BLaER1 treated with 17β-estradiol and CSF1 and Interleukin-3, amounts not matched to agents 10 nM and 100 nM (cell line): ENCODE results near the gene SLC24A3.

Source experiments
- H3K27ac ChIP-seq, 11 experiments: shearing (Covaris generic); formaldehyde crosslinking; 2 replicates each; pipeline ENCODE4 v1.8.1; 2022
- H3K27me3 ChIP-seq, 11 experiments: shearing (Covaris generic); formaldehyde crosslinking; 2 replicates each; pipeline ENCODE4 v1.8.1; 2022
- H3K36me3 ChIP-seq, 11 experiments: shearing (Covaris generic); formaldehyde crosslinking; 2 replicates each; pipeline ENCODE4 v1.8.1; 2022
- H3K4me1 ChIP-seq, 10 experiments: shearing (Covaris generic); formaldehyde crosslinking; 2 replicates each; pipeline ENCODE4 v1.8.1; 2022
- H3K4me2 ChIP-seq, 11 experiments: shearing (Covaris generic); formaldehyde crosslinking; 2 replicates each; pipeline ENCODE4 v1.8.1; 2022
- H3K4me3 ChIP-seq, 10 experiments: shearing (Covaris generic); formaldehyde crosslinking; 2 replicates each; pipeline ENCODE4 v1.8.1; 2022
- H3K9ac ChIP-seq, 11 experiments: shearing (Covaris generic); formaldehyde crosslinking; 2 replicates each; pipeline ENCODE4 v1.8.1; 2022
- H3K9me3 ChIP-seq, 11 experiments: shearing (Covaris generic); formaldehyde crosslinking; replicated peaks in 1 of 11; 2 replicates each; pipeline ENCODE4 v1.8.1; 2022
- H4K20me1 ChIP-seq, 11 experiments: shearing (Covaris generic); formaldehyde crosslinking; 2 replicates each; pipeline ENCODE4 v1.8.1; 2022
- Cebpa-rat ChIP-seq, 11 experiments: shearing (Covaris generic); IDR thresholded peaks; 2 replicates each; pipeline ENCODE4 v1.8.1; 2022

SLC24A3 gene

GRCh38 chr20:19598117-19598850 lies 385.8 kb downstream of the SLC24A3 start:
- Histone ChIP-seq H3K9ac (no peak overlapping the region), H3K27me3 (no peaks in the 10 kb centered on the region), H3K4me1 (peaks cover 0 to 6% (median 3%) of the 10 kb centered on the region in 10 experiments; a peak in 8 of 20 replicates), H3K36me3 (no peaks in the 10 kb centered on the region), H3K9me3 (peaks cover 0 to under 1% (median 0%) of the 10 kb centered on the region in 11 experiments; a peak in 2 of 22 replicates), H4K20me1 (no peaks in the 10 kb centered on the region), H3K4me2 (no peak overlapping the region), H3K4me3 (no peak overlapping the region), H3K27ac (no peak overlapping the region)
- TF ChIP-seq Cebpa-rat (IDR thresholded peaks at IDR 0.05): no peak

- H3K9me3 ChIP-seq: no peaks in the 10 kb centered on the region
- H3K9ac ChIP-seq: no peak overlapping the region
- H3K27ac ChIP-seq: no peak overlapping the region
- peaks cover 0 to 12% (median 9%) of the 10 kb centered on the region in 10 experiments; a peak in 8 of 20 replicates for H3K4me1 ChIP-seq
- H3K4me3 ChIP-seq: no peak overlapping the region
- TF ChIP-seq Cebpa-rat (IDR thresholded peaks at IDR 0.05): no peak
- H3K27me3 ChIP-seq: no peaks in the 10 kb centered on the region
- H3K4me2 ChIP-seq: no peak overlapping the region
- no peaks in the 10 kb centered on the region for H4K20me1 ChIP-seq
- H3K36me3 ChIP-seq: no peaks in the 10 kb centered on the region
Measured at GRCh38 chr20:19599200-19599599, 386.8 kb downstream of the SLC24A3 start.

- TF ChIP-seq Cebpa-rat (IDR thresholded peaks at IDR 0.05): no peak
- H3K4me1 ChIP-seq: peaks cover 0 to 12% (median 9%) of the 10 kb centered on the region in 10 experiments; a peak in 8 of 20 replicates
- no peak overlapping the region for H3K9ac ChIP-seq
- no peaks in the 10 kb centered on the region for H3K9me3 ChIP-seq
- no peak overlapping the region for H3K4me3 ChIP-seq
- no peak overlapping the region for H3K27ac ChIP-seq
- no peak overlapping the region for H3K4me2 ChIP-seq
- no peaks in the 10 kb centered on the region for H3K27me3 ChIP-seq
- H4K20me1 ChIP-seq: no peaks in the 10 kb centered on the region
- H3K36me3 ChIP-seq: no peaks in the 10 kb centered on the region
Measured at GRCh38 chr20:19600042-19600441, 387.6 kb downstream of the SLC24A3 start.

GRCh38 chr20:19601126-19601810 lies 388.8 kb downstream of the SLC24A3 start:
- H4K20me1 ChIP-seq: no peaks in the 10 kb centered on the region
- no peak for TF ChIP-seq Cebpa-rat (IDR thresholded peaks at IDR 0.05)

GRCh38 chr20:19602675-19603375 lies 390.4 kb downstream of the SLC24A3 start:
- TF ChIP-seq Cebpa-rat (IDR thresholded peaks at IDR 0.05): no peak
- H3K27ac ChIP-seq: no peak overlapping the region

More at GRCh38 chr20:19601126-19601810, 388.8 kb downstream of the SLC24A3 start:
- Histone ChIP-seq H3K27me3 (no peaks in the 10 kb centered on the region), H3K4me3 (no peak overlapping the region), H3K4me2 (no peak overlapping the region), H3K9ac (no peak overlapping the region), H3K4me1 (peaks cover 0 to 12% (median 9%) of the 10 kb centered on the region in 10 experiments; a peak in 8 of 20 replicates), H3K36me3 (no peaks in the 10 kb centered on the region), H3K27ac (no peak overlapping the region), H3K9me3 (no peaks in the 10 kb centered on the region)

GRCh38 chr20:19603376-19603750 lies 390.9 kb downstream of the SLC24A3 start:
- Histone ChIP-seq H3K4me2 (peak overlapping the region in 6 of 11 experiments; percentile 2 to 46 (median 32); a peak in 9 of 22 replicates), H3K4me1 (peaks cover 0 to 12% (median 9%) of the 10 kb centered on the region in 10 experiments; a peak in 8 of 20 replicates), H3K9me3 (no peaks in the 10 kb centered on the region), H4K20me1 (no peaks in the 10 kb centered on the region), H3K9ac (no peak overlapping the region), H3K27me3 (no peaks in the 10 kb centered on the region), H3K4me3 (no peak overlapping the region), H3K27ac (no peak overlapping the region), H3K36me3 (no peaks in the 10 kb centered on the region)
- no peak for TF ChIP-seq Cebpa-rat (IDR thresholded peaks at IDR 0.05)

More at GRCh38 chr20:19602675-19603375, 390.4 kb downstream of the SLC24A3 start:
- no peaks in the 10 kb centered on the region for H4K20me1 ChIP-seq
- H3K36me3 ChIP-seq: no peaks in the 10 kb centered on the region
- H3K4me3 ChIP-seq: no peak overlapping the region
- no peaks in the 10 kb centered on the region for H3K9me3 ChIP-seq
- H3K9ac ChIP-seq: no peak overlapping the region
- H3K4me1 ChIP-seq: peaks cover 0 to 12% (median 9%) of the 10 kb centered on the region in 10 experiments; a peak in 8 of 20 replicates
- H3K27me3 ChIP-seq: no peaks in the 10 kb centered on the region
- peak overlapping the region in 6 of 11 experiments; percentile 2 to 46 (median 32); a peak in 8 of 22 replicates for H3K4me2 ChIP-seq

- TF ChIP-seq Cebpa-rat (IDR thresholded peaks at IDR 0.05): no peak
- no peak overlapping the region for H3K4me2 ChIP-seq
- no peak overlapping the region for H3K9ac ChIP-seq
- H3K27me3 ChIP-seq: no peaks in the 10 kb centered on the region
- no peak overlapping the region for H3K4me3 ChIP-seq
- H4K20me1 ChIP-seq: no peaks in the 10 kb centered on the region
- no peak overlapping the region for H3K27ac ChIP-seq
- H3K4me1 ChIP-seq: peaks cover 0 to 12% (median 9%) of the 10 kb centered on the region in 10 experiments; a peak in 8 of 20 replicates
- no peaks in the 10 kb centered on the region for H3K36me3 ChIP-seq
- H3K9me3 ChIP-seq: no peaks in the 10 kb centered on the region
Measured at GRCh38 chr20:19605786-19606485, 393.5 kb downstream of the SLC24A3 start.

GRCh38 chr20:19609642-19610223 lies 397.3 kb downstream of the SLC24A3 start:
- no peaks in the 10 kb centered on the region for H4K20me1 ChIP-seq
- no peak overlapping the region for H3K4me2 ChIP-seq
- no peaks in the 10 kb centered on the region for H3K9me3 ChIP-seq
- no peaks in the 10 kb centered on the region for H3K4me1 ChIP-seq
- no peaks in the 10 kb centered on the region for H3K27me3 ChIP-seq
- H3K9ac ChIP-seq: no peak overlapping the region
- H3K27ac ChIP-seq: no peak overlapping the region
- no peak for TF ChIP-seq Cebpa-rat (IDR thresholded peaks at IDR 0.05)
- no peaks in the 10 kb centered on the region for H3K36me3 ChIP-seq
- H3K4me3 ChIP-seq: no peak overlapping the region
